Stomach (tissue), 4 donors: ENCODE data around the gene CHD9.

Source experiments
- CTCF ChIP-seq, 7 experiments: fragments of 450-650 bp in 4 of 7; fragments of 200-600 bp in 3 of 7; sonication (generic) in 3 of 7; IDR thresholded peaks; one replicate each; pipeline ENCODE4 v1.5.1; 2016 to 2019; ENCODE audit warnings: antibody characterized with exemption in 7 of 7, control low read depth in 2 of 7, mild to moderate bottlenecking in 1 of 7
- POLR2AphosphoS5 ChIP-seq, 3 donors: sonication (generic); formaldehyde crosslinking; IDR thresholded peaks; one replicate each; pipeline ENCODE4 v1.6.1; 2016; ENCODE audit warnings: antibody characterized with exemption in 3 of 3

- TF ChIP-seq CTCF (IDR thresholded peaks at IDR 0.05) (no peak), POLR2AphosphoS5 (IDR thresholded peaks at IDR 0.05) (no peak)
These were observed 80.5 kb downstream of the CHD9 start for GRCh38 chr16:53135329-53135728.
